K562 (cell line): ENCODE data around the gene OR4K15.

Experiments used
- E2F6 ChIP-seq, 2 experiments: IDR thresholded peaks; 2 replicates each; pipeline ENCODE4 v1.6.1; 2011; ENCODE audit warnings: borderline replicate concordance in 1 of 2, control low read depth in 1 of 2, low read depth in 1 of 2, low read length in 1 of 2, mild to moderate bottlenecking in 1 of 2, mixed read lengths in 1 of 2, moderate library complexity in 1 of 2; ENCODE audit not compliant: insufficient read depth in 1 of 2, insufficient read length in 1 of 2, poor library complexity in 1 of 2, severe bottlenecking in 1 of 2; ENCODE audit errors: extremely low read depth in 1 of 2
- FOXO4 ChIP-seq: fragments of 450-650 bp; formaldehyde crosslinking; IDR thresholded peaks from 2 replicates; pipeline ENCODE4 v1.4.0; 2020; ENCODE audit warnings: mild to moderate bottlenecking, moderate library complexity
- HNRNPUL1 ChIP-seq: fragments of 200-400 bp; formaldehyde crosslinking; IDR thresholded peaks from 2 replicates; pipeline ENCODE4 v1.6.1; 2017; ENCODE audit warnings: low read length
- JUND ChIP-seq, 2 experiments: IDR thresholded peaks; 2 replicates in 1 of 2; 3 replicates in 1 of 2; pipeline ENCODE4 v1.6.1; 2011; ENCODE audit warnings: borderline replicate concordance in 2 of 2, low read depth in 2 of 2, low read length in 2 of 2, improper control_type of control experiment in 1 of 2, missing biosample characterization in 1 of 2, missing genetic modification characterization in 1 of 2, missing genetic modification reagents in 1 of 2
- MLLT1 ChIP-seq, 2 experiments: fragments of 450-650 bp; IDR thresholded peaks; 2 replicates each; pipeline ENCODE4 v1.6.1; 2016
- MYC ChIP-seq, 2 experiments: fragments of 250-450 bp in 1 of 2; sonication (Bioruptor Pico) in 1 of 2; IDR thresholded peaks; 2 replicates each; pipeline versions ENCODE4 v1.5.1 to v1.6.1; 2012 to 2021; ENCODE audit warnings: low read depth in 2 of 2, borderline replicate concordance in 1 of 2, improper control_type of control experiment in 1 of 2, low read length in 1 of 2, mild to moderate bottlenecking in 1 of 2, moderate library complexity in 1 of 2
- NR3C1 ChIP-seq: sonication (generic); formaldehyde crosslinking; IDR thresholded peaks from 2 replicates; pipeline ENCODE4 v1.8.1; 2022; ENCODE audit warnings: missing genetic modification reagents
- POLR2A ChIP-seq: fragments of 450-650 bp; conservative IDR thresholded peaks from 2 replicates; pipeline ENCODE4 v1.6.1; 2016
- POLR3A ChIP-seq: IDR thresholded peaks from 2 replicates; pipeline ENCODE4 v1.6.1; 2011; ENCODE audit warnings: borderline replicate concordance, mild to moderate bottlenecking, moderate library complexity; ENCODE audit not compliant: insufficient read length, insufficient read depth; ENCODE audit errors: extremely low read depth
- RBFOX2 ChIP-seq: fragments of 200-400 bp; formaldehyde crosslinking; IDR thresholded peaks from 2 replicates; pipeline ENCODE4 v1.6.1; 2017; ENCODE audit warnings: low read depth, mild to moderate bottlenecking, low read length, moderate library complexity
- RCOR1 ChIP-seq, 2 experiments: IDR thresholded peaks; 2 replicates each; pipeline ENCODE4 v1.6.1; 2012; ENCODE audit warnings: low read depth in 2 of 2, low read length in 2 of 2, borderline replicate concordance in 1 of 2, improper control_type of control experiment in 1 of 2
- ZNF274 ChIP-seq: IDR thresholded peaks from 2 replicates; pipeline ENCODE4 v1.6.1; 2011; ENCODE audit warnings: low read depth, mild to moderate bottlenecking, low read length, moderate library complexity, borderline replicate concordance
- TF ChIP-seq, protein P1 (sequence below), 2 experiments: fragments of 450-650 bp in 1 of 2; sonication (generic) in 1 of 2; formaldehyde crosslinking in 1 of 2; IDR thresholded peaks in 1 of 2; conservative IDR thresholded peaks in 1 of 2; 2 replicates each; pipeline versions ENCODE4 v1.6.1 to v1.8.1; 2016 to 2023; ENCODE audit warnings: mild to moderate bottlenecking in 2 of 2, moderate library complexity in 2 of 2, inconsistent platforms in 1 of 2, missing genetic modification reagents in 1 of 2
- TF ChIP-seq, protein P2 (sequence below), 3 experiments: IDR thresholded peaks in 2 of 3; conservative IDR thresholded peaks in 1 of 3; 2 replicates each; pipeline ENCODE4 v1.5.1; 2011 to 2012; ENCODE audit warnings: low read length in 3 of 3, mild to moderate bottlenecking in 3 of 3, control low read depth in 2 of 3, improper control_type of control experiment in 1 of 3, inconsistent platforms in 1 of 3, low read depth in 1 of 3, mixed read lengths in 1 of 3, moderate library complexity in 1 of 3; ENCODE audit not compliant: insufficient read depth in 2 of 3

GRCh38 chr14:20002319-20002718 is 26.9 kb downstream of the OR4K15 start:
- TF ChIP-seq RBFOX2 (no peak), E2F6 (IDR thresholded peaks at IDR 0.05; ENCODE audit: borderline replicate concordance in 1 of 2, extremely low read depth in 1 of 2, insufficient read depth in 1 of 2, insufficient read length in 1 of 2, low read depth in 1 of 2, low read length in 1 of 2, poor library complexity in 1 of 2, severe bottlenecking in 1 of 2) (no peak), RCOR1 (IDR thresholded peaks at IDR 0.05; ENCODE audit: borderline replicate concordance in 1 of 2, low read depth in 2 of 2, low read length in 2 of 2) (no peak), ZNF274 (no peak), POLR3A (no peak), JUND (IDR thresholded peaks at IDR 0.05; ENCODE audit: borderline replicate concordance, low read depth, low read length) (no peak), JUND (tag; IDR thresholded peaks at IDR 0.05; ENCODE audit: borderline replicate concordance, low read depth, low read length) (no peak), HNRNPUL1 (no peak), NR3C1 (CRISPR knock-in tag) (no peak), FOXO4 (no peak), POLR2A (no peak), MYC (IDR thresholded peaks at IDR 0.05; ENCODE audit: low read depth, low read length) (no peak), MYC (CRISPR knock-in tag; IDR thresholded peaks at IDR 0.05; ENCODE audit: borderline replicate concordance, low read depth) (no peak), MLLT1 (IDR thresholded peaks at IDR 0.05) (no peak)
- TF ChIP-seq, protein P1, sequence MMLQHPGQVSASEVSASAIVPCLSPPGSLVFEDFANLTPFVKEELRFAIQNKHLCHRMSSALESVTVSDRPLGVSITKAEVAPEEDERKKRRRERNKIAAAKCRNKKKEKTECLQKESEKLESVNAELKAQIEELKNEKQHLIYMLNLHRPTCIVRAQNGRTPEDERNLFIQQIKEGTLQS (IDR thresholded peaks at IDR 0.05) = no peak
- TF ChIP-seq, protein P1 (CRISPR knock-in tag; conservative IDR thresholded peaks at IDR 0.05) = no peak
- TF ChIP-seq, protein P2, sequence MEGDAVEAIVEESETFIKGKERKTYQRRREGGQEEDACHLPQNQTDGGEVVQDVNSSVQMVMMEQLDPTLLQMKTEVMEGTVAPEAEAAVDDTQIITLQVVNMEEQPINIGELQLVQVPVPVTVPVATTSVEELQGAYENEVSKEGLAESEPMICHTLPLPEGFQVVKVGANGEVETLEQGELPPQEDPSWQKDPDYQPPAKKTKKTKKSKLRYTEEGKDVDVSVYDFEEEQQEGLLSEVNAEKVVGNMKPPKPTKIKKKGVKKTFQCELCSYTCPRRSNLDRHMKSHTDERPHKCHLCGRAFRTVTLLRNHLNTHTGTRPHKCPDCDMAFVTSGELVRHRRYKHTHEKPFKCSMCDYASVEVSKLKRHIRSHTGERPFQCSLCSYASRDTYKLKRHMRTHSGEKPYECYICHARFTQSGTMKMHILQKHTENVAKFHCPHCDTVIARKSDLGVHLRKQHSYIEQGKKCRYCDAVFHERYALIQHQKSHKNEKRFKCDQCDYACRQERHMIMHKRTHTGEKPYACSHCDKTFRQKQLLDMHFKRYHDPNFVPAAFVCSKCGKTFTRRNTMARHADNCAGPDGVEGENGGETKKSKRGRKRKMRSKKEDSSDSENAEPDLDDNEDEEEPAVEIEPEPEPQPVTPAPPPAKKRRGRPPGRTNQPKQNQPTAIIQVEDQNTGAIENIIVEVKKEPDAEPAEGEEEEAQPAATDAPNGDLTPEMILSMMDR (IDR thresholded peaks at IDR 0.05 in 2 of 3, conservative IDR thresholded peaks at IDR 0.05 in 1 of 3; ENCODE audit: insufficient read depth in 2 of 3, low read depth in 1 of 3, low read length in 3 of 3) = no peak
